ENCODE measurements around the gene PAM.

GRCh38 chr5:102743900-102744299 lies 11.2 kb upstream of the PAM start:
- TF ChIP-seq CTCF (conservative IDR thresholded peaks at IDR 0.05; ENCODE audit: low read depth, low read length) (no peak), EZH2 (IDR thresholded peaks at IDR 0.05; ENCODE audit: borderline replicate concordance, low read depth, low read length, poor library complexity, severe bottlenecking) (no peak)

Measured in A673 (cell line).